Body of pancreas (tissue), 4 donors: Measurements from ENCODE around the gene EPN3. TPM values are rescaled to one million over a fixed set of nuclear protein-coding genes. Genes with fewer than 3 reads are reported as not detected.

Experiments used
- ATAC-seq: fragments of 150-250 bp; one replicate; pipeline ENCODE4 v1.9.1; 2016
- DNase-seq, 4 donors: peaks; one replicate each; pipeline ENCODE4 v3.0.0-alpha.2; 2019
- H3K27ac ChIP-seq, 4 donors: fragments of 200-600 bp; sonication (generic); 1 replicate in 3 of 4; 2 replicates in 1 of 4; pipeline versions ENCODE4 v1.5.1 to v1.6.1; 2016 to 2019; ENCODE audit warnings: mild to moderate bottlenecking in 1 of 4, mixed read lengths in 1 of 4, moderate library complexity in 1 of 4
- H3K27me3 ChIP-seq, 2 donors: fragments of 200-600 bp; sonication (generic); one replicate each; pipeline ENCODE4 v1.6.0; 2016; ENCODE audit warnings: mild to moderate bottlenecking in 1 of 2
- H3K36me3 ChIP-seq, 2 donors: fragments of 200-600 bp; sonication (generic); replicated peaks in 1 of 2; 2 replicates each; pipeline ENCODE4 v1.5.1; 2016; ENCODE audit warnings: low read depth in 2 of 2; ENCODE audit not compliant: insufficient read depth in 1 of 2
- H3K4me1 ChIP-seq: fragments of 200-600 bp; sonication (generic); one replicate; pipeline ENCODE4 v1.6.0; 2016
- H3K4me3 ChIP-seq, 2 donors: fragments of 200-600 bp; sonication (generic); 1 replicate in 1 of 2; 2 replicates in 1 of 2; pipeline ENCODE4 v1.5.1; 2016 to 2019
- H3K9me3 ChIP-seq, 3 donors: fragments of 200-600 bp; sonication (generic); 1 replicate in 2 of 3; 2 replicates in 1 of 3; pipeline ENCODE4 v1.5.1; 2016
- POLR2A ChIP-seq, 3 donors: fragments of 450-650 bp; IDR thresholded peaks; one replicate each; pipeline ENCODE4 v1.6.1; 2016; ENCODE audit warnings: antibody characterized with exemption in 3 of 3, mild to moderate bottlenecking in 2 of 3
- WGBS, 2 donors: methylation state at CpG; one replicate each; pipeline ENCODE4 v1.1.5; 2017; 5-methylcytosine and 5-hydroxymethylcytosine counted together
- intact Hi-C: fragments of 100-400 bp; cut with DNase I; formaldehyde crosslinking; loops from one replicate; pipeline ENCODE4 v1.15.1; 2023
- total RNA-seq, 2 donors: library from RNA; depleted of rRNA; stranded (reverse); fragments of >200 nt; gene quantifications; one replicate each; pipeline ENCODE4 v1.1.0, GENCODE V29; 2016
- TF ChIP-seq, protein P1 (sequence below), 7 experiments: fragments of 450-650 bp in 4 of 7; fragments of 200-600 bp in 3 of 7; sonication (generic) in 3 of 7; IDR thresholded peaks; one replicate each; pipeline ENCODE4 v1.5.1; 2016 to 2019; ENCODE audit warnings: antibody characterized with exemption in 7 of 7

The EPN3 gene
- total RNA-seq, 2 donors from 2014 or later: 11.9 to 20.1 TPM

DNA sequence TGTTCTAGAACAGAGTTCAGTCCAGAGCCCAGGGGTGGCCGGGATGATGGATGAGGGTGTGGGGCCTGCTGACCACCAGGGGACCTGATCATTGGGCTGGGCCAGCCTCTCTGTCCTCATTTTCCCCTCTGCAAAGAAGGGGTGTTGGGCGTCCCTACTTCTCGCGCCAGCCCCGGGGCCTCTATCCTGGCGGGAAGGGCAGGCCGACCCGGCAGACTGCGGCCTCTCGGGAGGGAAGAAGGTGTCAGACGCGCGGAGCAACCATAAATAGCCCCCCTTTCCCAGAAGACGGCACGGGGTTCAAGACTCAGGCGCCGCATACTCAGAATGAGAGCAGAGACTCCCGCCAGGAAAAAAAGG lies 26.0 kb downstream of the EPN3 start:
- H3K36me3 ChIP-seq: no peaks in the 10 kb centered on the region
- H3K9me3 ChIP-seq: no peaks in the 10 kb centered on the region
- no peak overlapping the region for H3K4me3 ChIP-seq
- no peak for TF ChIP-seq POLR2A (IDR thresholded peaks at IDR 0.05)
- TF ChIP-seq, protein P1, sequence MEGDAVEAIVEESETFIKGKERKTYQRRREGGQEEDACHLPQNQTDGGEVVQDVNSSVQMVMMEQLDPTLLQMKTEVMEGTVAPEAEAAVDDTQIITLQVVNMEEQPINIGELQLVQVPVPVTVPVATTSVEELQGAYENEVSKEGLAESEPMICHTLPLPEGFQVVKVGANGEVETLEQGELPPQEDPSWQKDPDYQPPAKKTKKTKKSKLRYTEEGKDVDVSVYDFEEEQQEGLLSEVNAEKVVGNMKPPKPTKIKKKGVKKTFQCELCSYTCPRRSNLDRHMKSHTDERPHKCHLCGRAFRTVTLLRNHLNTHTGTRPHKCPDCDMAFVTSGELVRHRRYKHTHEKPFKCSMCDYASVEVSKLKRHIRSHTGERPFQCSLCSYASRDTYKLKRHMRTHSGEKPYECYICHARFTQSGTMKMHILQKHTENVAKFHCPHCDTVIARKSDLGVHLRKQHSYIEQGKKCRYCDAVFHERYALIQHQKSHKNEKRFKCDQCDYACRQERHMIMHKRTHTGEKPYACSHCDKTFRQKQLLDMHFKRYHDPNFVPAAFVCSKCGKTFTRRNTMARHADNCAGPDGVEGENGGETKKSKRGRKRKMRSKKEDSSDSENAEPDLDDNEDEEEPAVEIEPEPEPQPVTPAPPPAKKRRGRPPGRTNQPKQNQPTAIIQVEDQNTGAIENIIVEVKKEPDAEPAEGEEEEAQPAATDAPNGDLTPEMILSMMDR (IDR thresholded peaks at IDR 0.05): no peak
- peaks cover 0 to 23% of the 10 kb centered on the region in 2 donors for H3K27me3 ChIP-seq
- ATAC-seq: no peak
- no peak for DNase-seq
- no peak overlapping the region for H3K27ac ChIP-seq
- 25 to 26% methylated on average over 9 to 18 of the region's 18 CpGs for WGBS, 2 donors
- intact Hi-C loops: loop anchor here (10.0 kb wide), 1 partner anchor 286 kb away; no protein-coding TSS in a partner anchor
- peaks cover 29% of the 10 kb centered on the region for H3K4me1 ChIP-seq

DNA sequence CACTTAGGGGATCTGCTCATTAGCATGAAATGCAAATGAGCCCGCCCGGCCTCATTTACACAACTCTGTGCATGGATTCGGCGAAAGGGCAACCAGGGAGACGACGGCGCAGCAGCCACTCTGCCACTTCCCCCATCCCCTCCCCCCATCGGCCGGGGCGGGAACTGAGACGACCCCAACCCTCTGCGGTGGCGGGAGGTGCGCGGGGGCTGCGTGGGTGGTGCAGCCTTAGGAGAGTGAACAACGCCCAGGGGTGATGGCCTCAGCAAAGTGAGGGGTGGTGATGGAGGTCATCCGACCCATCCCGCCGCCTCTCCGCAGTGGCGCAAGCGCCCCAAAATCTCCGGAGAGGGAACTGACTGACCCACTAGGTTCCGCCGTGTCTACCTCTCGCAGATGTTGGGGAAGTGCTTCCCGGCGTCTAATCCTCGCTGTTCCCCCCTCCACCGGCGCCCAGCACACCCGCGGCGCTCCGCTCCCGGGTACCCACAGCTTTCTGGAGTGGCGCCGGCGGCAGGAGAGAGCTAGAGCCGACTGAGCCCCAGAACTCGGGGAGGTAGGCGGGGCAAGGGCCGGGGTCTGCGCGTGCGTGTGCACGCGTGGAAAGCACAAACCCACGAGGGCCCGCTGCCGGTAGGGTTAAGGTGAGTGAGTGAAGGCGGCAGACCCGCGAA lies 26.5 kb downstream of the EPN3 start:
- H3K36me3 ChIP-seq: no peaks in the 10 kb centered on the region
- H3K9me3 ChIP-seq: no peaks in the 10 kb centered on the region
- H3K27ac ChIP-seq: no peak overlapping the region
- no peak for ATAC-seq
- WGBS, 2 donors: 2 to 10% methylated on average over 26 to 54 of the region's 55 CpGs
- H3K4me3 ChIP-seq: no peak overlapping the region
- TF ChIP-seq POLR2A (IDR thresholded peaks at IDR 0.05): no peak
- TF ChIP-seq, protein P1 (IDR thresholded peaks at IDR 0.05): no peak
- H3K4me1 ChIP-seq: peaks cover 29% of the 10 kb centered on the region
- intact Hi-C loops: loop anchor here (10.0 kb wide), 1 partner anchor 286 kb away; no protein-coding TSS in a partner anchor
- DNase-seq: no peak
- peaks cover 0 to 23% of the 10 kb centered on the region in 2 donors for H3K27me3 ChIP-seq

DNA sequence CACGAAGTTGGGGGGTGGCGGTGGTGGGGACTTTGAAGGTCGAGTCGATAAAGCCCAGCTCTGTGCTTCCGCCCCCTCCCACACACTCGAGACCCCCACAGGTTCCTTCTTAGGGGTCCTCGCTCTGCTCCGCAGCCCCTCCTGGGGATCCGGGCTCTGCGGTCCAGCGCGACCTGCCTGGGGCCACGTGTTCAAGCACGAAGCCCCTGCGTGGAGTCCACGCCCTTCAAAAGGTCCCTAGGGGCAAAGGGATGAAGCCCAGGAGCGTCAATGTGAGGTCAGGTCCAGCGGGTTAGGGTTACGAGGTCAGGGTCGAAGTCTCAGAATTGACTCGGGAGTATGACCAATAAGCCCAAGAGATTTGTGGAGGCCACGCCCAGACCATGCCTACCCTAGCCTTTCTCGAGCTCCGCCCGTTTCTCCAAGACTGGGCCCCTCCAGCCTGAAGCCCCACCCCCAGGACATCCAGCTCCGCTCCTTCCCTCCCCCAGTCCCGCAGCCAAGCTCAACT lies 27.2 kb downstream of the EPN3 start:
- TF ChIP-seq, protein P1 (IDR thresholded peaks at IDR 0.05): no peak
- TF ChIP-seq POLR2A (IDR thresholded peaks at IDR 0.05): no peak
- Histone ChIP-seq H3K36me3 (no peaks in the 10 kb centered on the region), H3K27me3 (peaks cover 0 to 23% of the 10 kb centered on the region in 2 donors), H3K27ac (no peak overlapping the region), H3K4me3 (no peak overlapping the region), H3K4me1 (peaks cover 29% of the 10 kb centered on the region), H3K9me3 (no peaks in the 10 kb centered on the region)
- intact Hi-C loops: loop anchor here (10.0 kb wide), 1 partner anchor 285 kb away; no protein-coding TSS in a partner anchor
- ATAC-seq (peak; percentile 30), DNase-seq (peak; percentile 40 to 58 (median 54))
- WGBS, 2 donors: 1 to 12% methylated on average over 6 to 27 of the region's 27 CpGs

DNA sequence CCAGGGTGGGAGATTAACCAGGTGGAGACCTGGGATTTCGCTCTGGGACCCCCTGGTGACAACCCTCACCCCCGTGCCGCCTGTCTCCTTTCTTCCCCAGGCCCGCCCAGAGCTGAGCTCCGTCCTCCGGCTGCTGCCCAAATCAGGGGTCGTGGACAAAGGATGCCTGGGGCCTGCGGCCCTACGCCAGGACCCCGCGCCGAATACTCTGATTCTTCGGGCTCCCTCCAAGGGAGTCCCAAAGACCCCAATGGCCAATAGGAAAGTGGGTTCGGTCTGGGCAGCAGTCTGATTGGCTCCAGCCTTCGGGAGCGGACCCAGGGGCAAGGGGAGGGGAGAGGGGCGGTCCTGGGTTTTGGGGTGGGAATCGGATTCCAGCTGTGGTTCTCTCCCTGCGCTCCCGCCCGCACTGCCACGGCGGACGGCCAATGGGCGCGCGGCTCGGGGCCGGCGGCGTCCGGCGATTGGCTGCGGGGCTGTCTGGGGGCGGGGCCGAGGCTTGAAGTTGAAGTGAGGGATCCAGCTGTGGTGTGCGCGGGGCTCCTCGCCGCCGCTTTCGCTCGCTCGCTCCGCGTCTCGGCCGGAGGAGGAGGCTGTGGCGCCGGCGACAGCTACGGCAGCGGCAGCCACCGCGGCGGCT lies 27.8 kb downstream of the EPN3 start, which contains the start of gene CACNA1G:
CACNA1G (plus strand) TSS at position 531 of the 640 bp plus-strand sequence. CDS start 745 bp downstream, outside the sequence.
- Histone ChIP-seq H3K27ac (no peak within 1 kb of the TSS), H3K9me3 (no peaks in the 10 kb centered on the region), H3K4me1 (peaks cover 29% of the 10 kb centered on the region), H3K4me3 (no peak within 1 kb of the TSS), H3K27me3 (peaks cover 0 to 23% of the 10 kb centered on the region in 2 donors), H3K36me3 (no peaks in the 10 kb centered on the region)
- WGBS, 2 donors: 1 to 6% methylated on average over 13 to 56 of the region's 56 CpGs
- TF ChIP-seq POLR2A (IDR thresholded peaks at IDR 0.05): no peak
- TF ChIP-seq, protein P1 (IDR thresholded peaks at IDR 0.05): no peak
- peak; percentile 84 to 87 (median 86) for DNase-seq
- intact Hi-C loops: no loop called here
- peak; percentile 91 for ATAC-seq
